Neural cell (in vitro differentiated cells): Measurements from ENCODE around the gene CCDC73.

ENCODE experiments used
- EZH2 ChIP-seq: fragments of 200-600, 300-800 bp; shearing (Covaris generic), sonication (generic); IDR thresholded peaks from 2 replicates; pipeline ENCODE4 v1.6.1; 2014; ENCODE audit warnings: antibody characterized with exemption, low read length, borderline replicate concordance, mild to moderate bottlenecking; ENCODE audit not compliant: insufficient read depth, poor library complexity, severe bottlenecking
- RAD21 ChIP-seq: fragments of 450-650 bp; conservative IDR thresholded peaks from 2 replicates; pipeline ENCODE4 v1.6.1; 2014; ENCODE audit warnings: antibody characterized with exemption, mild to moderate bottlenecking, moderate library complexity
- SMC3 ChIP-seq: fragments of 450-650 bp; conservative IDR thresholded peaks from 2 replicates; pipeline ENCODE4 v1.6.1; 2014; ENCODE audit warnings: antibody characterized with exemption, mild to moderate bottlenecking, moderate library complexity; ENCODE audit not compliant: poor library complexity
- TAF1 ChIP-seq: IDR thresholded peaks from 2 replicates; pipeline ENCODE4 v1.6.1; 2012; ENCODE audit warnings: low read depth
- TF ChIP-seq, protein P1 (sequence below): fragments of 450-650 bp; IDR thresholded peaks from 2 replicates; pipeline ENCODE4 v1.5.1; 2014; ENCODE audit warnings: antibody characterized with exemption, mild to moderate bottlenecking, moderate library complexity; ENCODE audit not compliant: poor library complexity, severe bottlenecking
- TF ChIP-seq, protein P2 (sequence below): IDR thresholded peaks from 2 replicates; pipeline ENCODE4 v1.6.1; 2012; ENCODE audit warnings: borderline replicate concordance

DNA sequence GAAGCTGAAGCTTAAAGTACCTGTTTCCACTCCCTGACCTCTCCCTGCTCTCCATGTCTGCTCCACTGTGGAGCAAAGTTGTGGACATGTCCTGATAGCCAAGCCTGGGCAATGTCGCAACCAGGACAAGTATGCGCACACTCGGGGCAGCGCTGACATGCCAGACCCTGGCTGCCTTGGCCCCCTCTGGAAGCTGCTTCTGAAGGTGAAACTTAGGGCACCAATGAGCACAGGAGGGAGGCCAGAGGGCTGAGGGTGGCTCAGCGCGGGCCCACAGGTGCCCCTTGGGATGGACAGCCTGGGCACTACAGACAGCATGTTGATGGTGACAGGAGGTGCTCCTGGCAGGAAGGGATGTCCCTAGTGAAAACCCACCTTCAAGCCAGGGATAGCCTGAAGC lies 90.2 kb downstream of the CCDC73 start:
- TF ChIP-seq TAF1 (no peak), EZH2 (no peak), RAD21 (no peak), SMC3 (no peak)
- TF ChIP-seq, protein P1, sequence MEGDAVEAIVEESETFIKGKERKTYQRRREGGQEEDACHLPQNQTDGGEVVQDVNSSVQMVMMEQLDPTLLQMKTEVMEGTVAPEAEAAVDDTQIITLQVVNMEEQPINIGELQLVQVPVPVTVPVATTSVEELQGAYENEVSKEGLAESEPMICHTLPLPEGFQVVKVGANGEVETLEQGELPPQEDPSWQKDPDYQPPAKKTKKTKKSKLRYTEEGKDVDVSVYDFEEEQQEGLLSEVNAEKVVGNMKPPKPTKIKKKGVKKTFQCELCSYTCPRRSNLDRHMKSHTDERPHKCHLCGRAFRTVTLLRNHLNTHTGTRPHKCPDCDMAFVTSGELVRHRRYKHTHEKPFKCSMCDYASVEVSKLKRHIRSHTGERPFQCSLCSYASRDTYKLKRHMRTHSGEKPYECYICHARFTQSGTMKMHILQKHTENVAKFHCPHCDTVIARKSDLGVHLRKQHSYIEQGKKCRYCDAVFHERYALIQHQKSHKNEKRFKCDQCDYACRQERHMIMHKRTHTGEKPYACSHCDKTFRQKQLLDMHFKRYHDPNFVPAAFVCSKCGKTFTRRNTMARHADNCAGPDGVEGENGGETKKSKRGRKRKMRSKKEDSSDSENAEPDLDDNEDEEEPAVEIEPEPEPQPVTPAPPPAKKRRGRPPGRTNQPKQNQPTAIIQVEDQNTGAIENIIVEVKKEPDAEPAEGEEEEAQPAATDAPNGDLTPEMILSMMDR, result no peak
- TF ChIP-seq, protein P2, sequence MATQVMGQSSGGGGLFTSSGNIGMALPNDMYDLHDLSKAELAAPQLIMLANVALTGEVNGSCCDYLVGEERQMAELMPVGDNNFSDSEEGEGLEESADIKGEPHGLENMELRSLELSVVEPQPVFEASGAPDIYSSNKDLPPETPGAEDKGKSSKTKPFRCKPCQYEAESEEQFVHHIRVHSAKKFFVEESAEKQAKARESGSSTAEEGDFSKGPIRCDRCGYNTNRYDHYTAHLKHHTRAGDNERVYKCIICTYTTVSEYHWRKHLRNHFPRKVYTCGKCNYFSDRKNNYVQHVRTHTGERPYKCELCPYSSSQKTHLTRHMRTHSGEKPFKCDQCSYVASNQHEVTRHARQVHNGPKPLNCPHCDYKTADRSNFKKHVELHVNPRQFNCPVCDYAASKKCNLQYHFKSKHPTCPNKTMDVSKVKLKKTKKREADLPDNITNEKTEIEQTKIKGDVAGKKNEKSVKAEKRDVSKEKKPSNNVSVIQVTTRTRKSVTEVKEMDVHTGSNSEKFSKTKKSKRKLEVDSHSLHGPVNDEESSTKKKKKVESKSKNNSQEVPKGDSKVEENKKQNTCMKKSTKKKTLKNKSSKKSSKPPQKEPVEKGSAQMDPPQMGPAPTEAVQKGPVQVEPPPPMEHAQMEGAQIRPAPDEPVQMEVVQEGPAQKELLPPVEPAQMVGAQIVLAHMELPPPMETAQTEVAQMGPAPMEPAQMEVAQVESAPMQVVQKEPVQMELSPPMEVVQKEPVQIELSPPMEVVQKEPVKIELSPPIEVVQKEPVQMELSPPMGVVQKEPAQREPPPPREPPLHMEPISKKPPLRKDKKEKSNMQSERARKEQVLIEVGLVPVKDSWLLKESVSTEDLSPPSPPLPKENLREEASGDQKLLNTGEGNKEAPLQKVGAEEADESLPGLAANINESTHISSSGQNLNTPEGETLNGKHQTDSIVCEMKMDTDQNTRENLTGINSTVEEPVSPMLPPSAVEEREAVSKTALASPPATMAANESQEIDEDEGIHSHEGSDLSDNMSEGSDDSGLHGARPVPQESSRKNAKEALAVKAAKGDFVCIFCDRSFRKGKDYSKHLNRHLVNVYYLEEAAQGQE, result no peak
